Endothelial cell of hepatic sinusoid (primary cell): ENCODE measurements around the gene IFT122.
"Not testable (repeated sequence)": the region's sequence is repeated elsewhere in the genome, so short reads cannot be mapped to it uniquely, and the experiment has no call there.

Experiments
- in situ Hi-C: cut with HindIII; loops from 2 replicates; pipeline ENCODE4 v1.10.0; 2017; ENCODE audit warnings: low sequenced_read_pairs

IFT122 gene, protein sequence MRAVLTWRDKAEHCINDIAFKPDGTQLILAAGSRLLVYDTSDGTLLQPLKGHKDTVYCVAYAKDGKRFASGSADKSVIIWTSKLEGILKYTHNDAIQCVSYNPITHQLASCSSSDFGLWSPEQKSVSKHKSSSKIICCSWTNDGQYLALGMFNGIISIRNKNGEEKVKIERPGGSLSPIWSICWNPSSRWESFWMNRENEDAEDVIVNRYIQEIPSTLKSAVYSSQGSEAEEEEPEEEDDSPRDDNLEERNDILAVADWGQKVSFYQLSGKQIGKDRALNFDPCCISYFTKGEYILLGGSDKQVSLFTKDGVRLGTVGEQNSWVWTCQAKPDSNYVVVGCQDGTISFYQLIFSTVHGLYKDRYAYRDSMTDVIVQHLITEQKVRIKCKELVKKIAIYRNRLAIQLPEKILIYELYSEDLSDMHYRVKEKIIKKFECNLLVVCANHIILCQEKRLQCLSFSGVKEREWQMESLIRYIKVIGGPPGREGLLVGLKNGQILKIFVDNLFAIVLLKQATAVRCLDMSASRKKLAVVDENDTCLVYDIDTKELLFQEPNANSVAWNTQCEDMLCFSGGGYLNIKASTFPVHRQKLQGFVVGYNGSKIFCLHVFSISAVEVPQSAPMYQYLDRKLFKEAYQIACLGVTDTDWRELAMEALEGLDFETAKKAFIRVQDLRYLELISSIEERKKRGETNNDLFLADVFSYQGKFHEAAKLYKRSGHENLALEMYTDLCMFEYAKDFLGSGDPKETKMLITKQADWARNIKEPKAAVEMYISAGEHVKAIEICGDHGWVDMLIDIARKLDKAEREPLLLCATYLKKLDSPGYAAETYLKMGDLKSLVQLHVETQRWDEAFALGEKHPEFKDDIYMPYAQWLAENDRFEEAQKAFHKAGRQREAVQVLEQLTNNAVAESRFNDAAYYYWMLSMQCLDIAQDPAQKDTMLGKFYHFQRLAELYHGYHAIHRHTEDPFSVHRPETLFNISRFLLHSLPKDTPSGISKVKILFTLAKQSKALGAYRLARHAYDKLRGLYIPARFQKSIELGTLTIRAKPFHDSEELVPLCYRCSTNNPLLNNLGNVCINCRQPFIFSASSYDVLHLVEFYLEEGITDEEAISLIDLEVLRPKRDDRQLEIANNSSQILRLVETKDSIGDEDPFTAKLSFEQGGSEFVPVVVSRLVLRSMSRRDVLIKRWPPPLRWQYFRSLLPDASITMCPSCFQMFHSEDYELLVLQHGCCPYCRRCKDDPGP

DNA sequence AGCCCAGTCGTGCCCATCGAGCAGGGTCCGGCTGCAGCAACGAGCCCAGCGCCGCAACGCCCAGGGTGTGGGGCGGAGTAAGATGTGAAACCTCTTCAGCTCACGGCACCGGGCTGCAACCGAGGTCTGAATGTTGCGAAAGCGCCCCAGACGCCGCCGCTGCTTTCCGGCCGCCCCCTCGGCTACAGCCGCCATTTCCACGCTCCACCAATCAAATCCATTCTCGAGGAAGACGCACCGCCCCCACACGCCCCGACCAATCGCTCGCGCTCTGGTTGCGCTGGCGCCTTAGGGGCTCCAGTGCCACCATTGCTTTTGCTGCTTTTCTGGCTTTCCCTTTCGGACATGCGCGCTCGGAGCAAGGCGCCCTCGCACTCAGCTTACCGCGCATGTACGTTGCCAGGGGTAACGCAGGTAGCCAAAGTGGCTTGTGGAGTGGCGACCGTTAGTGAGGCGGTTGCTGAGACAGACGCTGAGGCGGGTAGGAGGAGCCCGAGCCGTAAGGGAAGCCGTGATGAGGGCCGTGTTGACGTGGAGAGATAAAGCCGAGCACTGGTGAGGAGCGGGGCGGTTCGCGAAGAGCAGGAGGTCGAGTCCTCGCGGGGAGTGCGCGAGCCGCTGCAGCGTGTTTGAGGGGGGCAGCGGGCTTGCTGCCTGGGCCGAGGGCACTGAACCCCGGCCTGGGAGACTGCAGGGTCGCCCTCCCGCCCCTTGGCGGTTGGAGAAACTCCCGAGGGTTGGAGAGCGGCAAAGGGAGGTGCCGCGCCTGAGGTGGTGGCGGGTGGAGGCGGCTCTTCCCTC lies at the start of gene IFT122, which contains the start of gene MBD4:
IFT122 (plus strand) TSS at position 408 of the 801 bp plus-strand sequence; CDS start at position 515, 107 bp downstream.
MBD4 (minus strand) TSS at position 132 of the 801 bp plus-strand sequence; CDS start at position 17, 115 bp downstream.
- in situ Hi-C loops: loop anchor here (5.0 kb wide), 2 partner anchors 102 to 387 kb away; partner anchors contain the start of gene H1-8

DNA sequence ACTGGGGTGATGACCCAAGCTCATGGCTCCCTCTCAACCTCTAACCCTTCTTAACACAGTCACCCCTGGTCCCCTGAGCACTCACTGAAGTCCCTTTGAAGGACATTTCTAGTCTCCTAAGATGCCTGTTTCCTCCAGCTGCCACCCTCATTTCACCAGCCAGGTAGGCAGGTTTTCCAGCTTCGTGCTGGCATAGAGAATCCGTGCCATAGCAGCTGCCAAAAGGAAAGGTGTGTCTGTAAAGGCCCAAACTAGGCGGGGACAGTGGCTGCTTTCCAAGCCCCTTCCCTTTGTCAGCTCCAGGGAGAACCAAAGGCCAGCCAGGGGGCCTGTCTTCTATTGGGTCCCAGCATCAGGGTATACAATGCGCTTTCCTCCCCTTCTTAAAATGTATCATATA lies 48.4 kb upstream of the IFT122 start:
- in situ Hi-C loops: not testable (repeated sequence)

DNA sequence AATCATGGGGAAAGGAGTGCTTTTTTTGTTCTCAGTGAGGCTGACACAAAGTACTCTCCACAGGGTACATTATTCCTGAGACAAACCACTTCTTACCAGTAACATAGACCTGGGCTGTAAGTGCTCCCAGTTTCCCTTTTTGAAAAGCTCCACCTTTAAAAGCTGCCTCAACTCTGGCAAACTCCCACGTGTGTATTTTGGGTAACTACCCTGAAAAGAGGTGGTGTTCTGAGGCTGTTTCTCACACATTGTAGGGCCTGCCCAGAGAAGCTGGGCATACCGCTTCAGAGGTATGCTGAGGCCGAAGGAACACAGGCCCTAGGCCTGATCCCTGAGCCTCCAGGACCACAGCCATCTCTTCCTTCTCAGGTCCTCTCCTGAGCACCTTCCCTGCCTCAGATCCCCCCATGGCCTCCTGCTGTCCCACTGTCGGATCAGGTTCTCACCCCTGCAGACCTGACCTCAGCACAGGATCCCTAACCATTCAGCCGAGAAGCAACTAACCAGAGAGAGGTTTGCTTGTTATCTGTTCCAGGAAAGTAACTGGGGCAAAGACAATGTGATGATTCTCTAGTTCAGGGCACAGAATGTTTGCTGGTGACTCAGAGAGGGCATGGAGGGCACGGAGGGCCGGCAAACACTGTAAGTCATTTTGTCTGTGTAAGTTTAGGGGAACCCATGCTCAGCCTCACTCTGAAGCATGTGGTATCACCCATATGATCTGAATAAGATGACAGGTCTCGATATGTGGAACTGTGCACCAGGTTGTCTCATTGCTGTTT lies 47.7 kb upstream of the IFT122 start:
- in situ Hi-C loops: not testable (repeated sequence)

DNA sequence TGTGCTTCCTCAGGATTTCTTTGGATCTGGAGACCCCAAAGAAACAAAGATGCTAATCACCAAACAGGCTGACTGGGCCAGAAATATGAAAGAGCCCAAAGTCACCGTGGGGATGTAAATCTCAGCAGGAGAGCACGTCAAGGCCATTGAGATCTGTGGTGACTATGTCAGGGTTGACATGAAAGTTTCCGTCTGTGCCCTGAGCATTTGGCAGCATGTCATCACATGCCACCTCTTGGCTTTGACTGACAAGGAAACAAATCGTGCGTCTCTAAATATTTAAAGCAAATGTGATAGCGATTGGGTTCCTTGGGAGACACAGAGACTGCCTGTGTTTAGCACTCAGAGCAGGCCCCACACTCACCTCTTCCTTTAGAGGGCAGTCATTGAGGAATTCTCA lies 46.8 kb upstream of the IFT122 start:
- in situ Hi-C loops: no loop called here

DNA sequence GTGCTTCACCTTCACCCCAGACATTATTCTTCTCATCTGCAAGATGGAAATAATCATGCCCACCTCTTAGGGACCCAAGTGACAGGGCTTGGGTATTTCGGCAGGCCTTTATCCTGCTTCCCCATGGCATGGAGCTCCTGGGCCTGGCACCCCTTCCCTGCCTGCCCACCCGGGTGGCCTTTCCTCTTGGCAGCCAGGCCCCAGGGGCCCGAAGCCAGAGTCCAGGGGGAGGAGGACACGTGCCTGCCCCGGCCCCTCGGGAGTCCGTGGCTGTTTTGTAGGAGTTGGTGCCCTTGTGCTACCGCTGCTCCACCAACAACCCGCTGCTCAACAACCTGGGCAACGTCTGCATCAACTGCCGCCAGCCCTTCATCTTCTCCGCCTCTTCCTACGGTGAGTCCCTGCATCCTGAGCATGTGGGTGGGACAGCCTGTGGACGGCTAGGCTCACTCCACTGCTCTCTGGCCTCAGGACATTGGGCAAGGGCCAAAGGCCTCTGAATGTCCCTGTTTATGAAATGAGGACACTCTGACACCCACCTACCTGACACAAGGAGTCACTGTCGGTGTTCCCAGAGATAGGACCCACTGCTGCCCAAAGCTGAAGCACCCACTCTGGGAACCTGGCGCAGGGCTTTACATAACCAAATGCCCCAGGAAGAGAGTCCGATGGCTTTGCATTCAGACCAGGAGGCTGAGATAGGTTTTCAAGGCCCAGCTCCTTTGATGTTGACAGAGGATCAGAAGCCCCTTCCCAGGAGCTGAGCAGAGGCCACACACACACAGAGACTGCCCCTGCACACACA lies 46.1 kb upstream of the IFT122 start:
- in situ Hi-C loops: not testable (repeated sequence)

DNA sequence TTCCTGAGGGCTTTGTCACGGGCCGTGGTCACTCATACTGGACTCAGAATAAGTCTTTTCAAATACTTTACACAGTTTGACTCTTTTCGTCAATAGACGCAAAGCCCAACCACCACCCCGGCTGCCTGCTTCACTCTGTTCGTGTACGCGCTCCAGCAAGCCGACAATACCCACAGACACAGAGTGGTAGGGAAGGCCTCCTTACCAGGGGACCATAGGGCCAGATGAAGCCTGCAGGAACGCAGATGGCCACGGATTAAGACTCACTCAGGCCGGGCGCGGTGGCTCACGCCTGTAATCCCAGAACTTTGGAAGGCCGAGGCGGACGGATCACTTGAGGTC lies 41.2 kb upstream of the IFT122 start:
- in situ Hi-C loops: no loop called here

DNA sequence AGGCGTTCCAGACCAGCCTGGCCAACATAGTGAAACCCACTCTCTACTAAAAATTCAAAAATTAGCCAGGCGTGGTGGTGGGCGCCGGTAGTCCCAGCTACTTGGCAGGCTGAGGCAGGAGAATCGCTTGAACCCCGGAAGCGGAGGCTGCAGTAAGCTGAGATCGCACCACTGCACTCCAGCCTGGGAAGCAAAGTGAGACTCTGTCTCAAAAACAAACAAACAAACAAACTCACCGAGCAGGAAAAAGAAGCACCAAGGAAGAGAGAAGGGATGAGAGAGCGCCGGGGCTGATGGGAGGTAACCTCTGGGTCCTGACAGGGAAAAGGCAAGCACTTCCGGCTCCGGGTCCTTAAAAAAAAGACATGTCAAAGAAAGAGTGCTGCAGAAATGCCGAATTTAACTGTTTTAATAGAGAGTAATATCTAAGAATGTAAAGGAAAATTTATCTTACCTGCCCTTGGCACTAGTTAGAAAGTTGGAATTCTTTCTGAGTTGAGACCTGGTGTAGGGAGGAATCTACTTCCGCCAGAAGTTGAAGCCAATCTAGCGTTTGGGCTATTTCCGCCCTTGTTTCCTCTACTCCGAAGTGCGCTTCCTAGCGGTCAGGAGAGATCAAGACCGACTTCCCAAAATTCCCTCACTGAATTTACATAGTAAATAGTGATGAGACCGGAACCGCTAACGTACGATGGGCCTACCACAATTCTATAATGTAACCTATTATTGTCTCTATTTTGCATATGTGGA lies 40.7 kb upstream of the IFT122 start:
- in situ Hi-C loops: no loop called here

DNA sequence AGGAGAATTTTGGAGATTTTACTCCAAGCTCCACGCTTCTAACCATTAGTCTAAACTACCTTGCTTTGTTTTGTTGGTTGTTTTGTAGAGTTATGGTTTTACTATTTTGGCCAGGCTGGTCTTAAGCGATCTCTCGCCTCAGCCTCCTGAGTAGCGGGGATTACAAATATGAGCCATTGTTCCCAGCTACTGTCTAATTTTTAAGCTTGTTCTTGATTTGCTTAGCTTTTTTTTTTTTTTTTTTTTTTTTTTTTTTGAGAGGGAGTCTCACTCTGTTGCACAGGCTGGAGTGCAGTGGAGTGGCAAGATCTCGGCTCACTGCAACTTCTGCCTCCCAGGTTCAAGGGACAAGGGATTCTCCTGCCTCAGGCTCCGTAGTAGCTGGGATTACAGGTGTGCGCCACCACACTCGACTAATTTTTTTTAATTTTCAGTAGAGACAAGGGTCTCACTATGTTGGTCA lies 40.1 kb upstream of the IFT122 start:
- in situ Hi-C loops: no loop called here

DNA sequence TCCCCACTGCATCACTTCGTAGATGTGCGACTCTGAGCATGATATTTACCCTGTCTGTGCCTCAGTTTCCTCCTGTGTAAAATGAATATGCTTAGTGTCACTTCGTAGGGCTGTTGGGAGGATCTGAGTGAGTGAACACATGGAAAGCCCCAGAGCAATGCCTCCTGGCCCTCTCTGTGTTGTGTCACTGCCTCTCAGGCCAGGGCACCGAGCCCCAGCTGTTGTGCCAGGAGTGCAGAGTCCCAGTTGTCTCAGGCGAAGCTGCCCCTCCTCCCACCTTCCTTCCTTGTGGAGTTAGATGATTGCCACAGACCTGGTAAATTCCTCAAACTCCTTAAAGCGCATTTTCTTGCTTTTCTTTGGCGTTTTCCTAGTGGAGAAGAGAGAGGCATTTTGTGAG lies 37.8 kb upstream of the IFT122 start:
- in situ Hi-C loops: no loop called here

DNA sequence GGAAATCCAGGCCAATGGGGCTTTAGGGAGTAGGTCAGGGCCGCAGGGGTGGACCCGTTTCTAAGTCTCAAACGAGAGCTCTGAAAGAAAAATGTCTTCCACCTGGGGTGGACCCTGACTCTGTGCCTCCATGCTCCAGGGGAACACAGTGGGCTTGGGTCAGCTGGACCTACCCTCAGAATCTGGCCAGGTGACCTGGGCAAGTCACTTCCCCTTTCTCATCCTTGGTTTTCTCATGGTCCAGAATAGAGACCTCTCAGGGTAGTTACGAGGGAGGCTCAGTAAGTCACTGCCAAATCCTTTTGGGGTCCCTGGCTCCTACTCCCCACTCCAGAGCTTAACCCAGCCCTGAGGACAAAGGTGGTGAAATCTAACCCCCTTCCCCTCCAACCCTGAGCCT lies 37.4 kb upstream of the IFT122 start:
- in situ Hi-C loops: no loop called here

DNA sequence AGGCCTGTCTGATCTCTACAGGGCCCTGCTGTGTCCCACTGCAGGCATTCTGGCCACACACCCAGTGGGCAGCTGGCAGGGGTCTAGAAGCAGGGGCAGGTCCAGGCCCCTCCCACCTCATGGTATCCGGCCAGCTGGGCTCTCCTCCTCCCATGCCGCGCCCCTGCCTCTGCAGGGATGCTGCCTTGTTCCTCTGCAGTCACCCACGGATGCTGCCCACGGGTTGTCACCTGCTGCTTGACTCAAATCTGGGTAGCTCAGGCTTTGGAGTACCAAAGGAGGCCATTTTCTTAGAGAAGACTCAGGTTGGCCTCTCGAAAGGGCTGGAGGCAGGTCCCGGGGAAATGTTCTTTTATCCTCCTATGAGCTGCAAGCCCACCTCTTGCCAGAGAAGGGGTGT lies 36.6 kb upstream of the IFT122 start:
- in situ Hi-C loops: no loop called here

DNA sequence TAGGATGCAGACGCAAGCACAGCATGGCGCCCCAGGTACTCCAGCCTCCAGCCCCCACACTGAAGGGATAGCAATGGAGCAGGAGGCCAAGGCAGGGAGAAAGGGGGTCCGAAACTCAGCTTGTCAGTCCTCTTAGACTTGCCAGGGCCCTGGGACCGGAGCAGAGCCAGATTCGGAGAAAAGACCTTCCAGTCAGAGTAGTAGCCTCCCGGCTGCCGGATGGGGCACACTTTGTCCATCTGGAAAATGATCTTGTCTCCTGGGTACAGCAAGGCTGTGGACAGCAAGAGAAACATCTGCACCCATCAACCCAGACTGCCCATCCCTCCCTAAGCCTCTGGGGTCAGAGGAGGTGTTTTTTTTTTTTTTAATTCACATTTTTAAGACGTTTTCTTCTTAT lies 35.9 kb upstream of the IFT122 start:
- in situ Hi-C loops: no loop called here

DNA sequence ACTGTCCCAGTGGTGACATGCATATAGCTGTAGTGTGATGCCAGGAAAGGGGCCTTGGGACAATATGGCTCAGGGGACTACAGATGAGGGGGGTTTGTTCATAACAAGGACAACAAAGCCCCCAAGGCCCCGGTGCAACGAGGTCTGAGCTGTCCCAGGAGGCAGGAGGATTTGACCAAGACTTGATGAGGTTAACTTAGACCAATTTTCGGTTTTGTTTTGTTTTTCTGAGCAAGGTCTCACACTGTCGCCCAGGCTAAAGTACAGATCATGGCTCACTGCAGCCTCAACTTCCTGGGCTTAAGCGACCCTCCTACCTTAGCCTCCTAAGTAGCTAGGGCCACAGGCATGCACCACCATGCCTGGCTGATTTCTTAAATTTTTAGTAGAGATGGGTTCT lies 35.4 kb upstream of the IFT122 start:
- in situ Hi-C loops: no loop called here

DNA sequence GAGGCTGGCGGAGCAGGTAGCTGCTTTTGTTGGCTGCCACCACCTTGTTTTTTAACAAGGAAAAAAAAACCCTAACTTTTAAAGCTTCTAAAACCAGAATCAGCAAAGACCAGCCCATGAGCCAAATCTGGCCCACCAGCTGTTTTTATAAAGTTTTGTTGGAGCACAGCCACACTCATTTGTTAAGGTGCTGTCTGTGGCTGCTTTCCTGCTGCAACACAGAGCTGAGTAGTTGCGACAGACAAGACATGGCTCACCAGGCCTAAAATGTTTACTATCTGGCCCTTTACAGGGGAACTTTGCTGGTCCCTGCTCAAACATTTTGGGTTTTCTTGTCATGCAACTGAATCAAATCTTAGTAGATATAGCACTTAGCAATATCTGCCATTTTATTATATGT lies 30.5 kb upstream of the IFT122 start:
- in situ Hi-C loops: no loop called here

DNA sequence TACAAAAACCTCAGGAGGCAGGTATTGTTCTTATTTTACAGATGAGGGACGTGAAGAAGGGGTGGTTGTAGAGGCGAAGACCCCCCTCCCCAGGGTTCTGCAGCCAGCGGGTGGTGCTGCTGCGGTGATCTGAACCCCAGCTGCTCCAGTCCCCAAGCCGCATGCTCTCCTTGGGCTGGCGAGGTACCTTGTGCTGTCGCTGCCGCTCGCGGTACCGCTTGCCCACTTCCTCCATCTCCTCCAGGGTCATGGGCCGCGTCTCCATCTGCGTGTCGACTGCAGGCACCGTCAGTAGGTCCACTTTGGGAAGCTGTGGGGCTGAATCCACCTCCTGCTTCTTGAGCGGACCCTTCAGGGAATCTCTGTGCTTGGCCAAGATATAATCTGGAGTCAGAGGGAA lies 29.1 kb upstream of the IFT122 start:
- in situ Hi-C loops: no loop called here

DNA sequence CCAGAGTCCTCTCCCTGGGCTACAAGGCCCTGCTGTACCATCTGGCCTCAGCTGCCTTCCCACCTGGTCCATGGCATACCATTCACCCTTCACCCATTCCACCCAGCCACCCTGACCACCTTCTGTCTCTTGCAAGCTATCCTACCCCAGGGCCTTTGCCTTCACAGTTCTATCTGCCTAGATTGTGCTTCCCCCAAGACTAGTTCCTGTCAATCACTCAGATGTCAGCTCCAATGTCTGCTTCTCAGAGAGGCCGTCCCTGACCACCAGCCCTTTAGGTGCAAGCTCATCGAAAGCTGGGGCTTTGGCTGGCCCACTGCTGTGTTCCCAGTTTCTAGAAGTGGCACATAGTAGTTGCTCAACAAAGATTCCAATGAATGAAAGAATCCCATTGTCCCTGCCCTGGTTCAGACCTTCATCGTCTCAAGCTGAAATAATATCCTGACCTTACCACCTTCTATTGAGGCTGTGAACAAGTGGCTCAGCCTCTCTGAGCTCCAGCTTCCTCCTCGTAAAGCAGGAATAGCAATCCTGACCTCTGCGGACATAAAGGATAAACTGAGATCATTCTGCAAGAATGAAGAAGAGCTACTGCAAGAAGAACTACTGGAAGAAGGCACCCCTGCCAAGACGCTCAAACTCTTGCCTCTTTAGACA lies 27.4 kb upstream of the IFT122 start:
- in situ Hi-C loops: no loop called here

DNA sequence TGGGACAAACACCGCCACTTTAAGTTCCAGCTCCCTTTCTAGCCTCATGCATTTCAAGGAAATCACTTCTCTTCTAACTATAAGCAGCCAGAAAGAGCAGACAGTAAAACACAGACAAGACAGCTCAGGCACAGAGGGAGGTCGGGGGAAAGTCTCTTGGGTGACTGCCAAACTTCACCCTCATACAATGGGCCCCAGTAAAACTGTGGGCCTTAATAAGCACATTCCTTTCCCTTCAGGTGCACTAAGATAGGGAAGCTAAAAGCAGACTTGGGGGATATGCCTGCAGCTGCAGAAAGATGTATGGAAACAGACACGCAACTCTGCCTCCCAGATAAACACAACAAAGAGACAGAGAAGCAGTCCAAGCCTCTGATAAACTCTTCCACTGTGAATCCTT lies 26.8 kb upstream of the IFT122 start:
- in situ Hi-C loops: not testable (repeated sequence)
